Renal cortex interstitium (tissue), 15 donors: ENCODE results near the gene RCCD1. TPM values are rescaled to one million over a fixed set of nuclear protein-coding genes. Genes with fewer than 3 reads are reported as not detected.
"Not testable (repeated sequence)": the region's sequence is repeated elsewhere in the genome, so short reads cannot be mapped to it uniquely, and the experiment has no call there.

ENCODE experiments used
- DNase-seq, 11 donors: peaks; one replicate each; pipeline ENCODE4 v3.0.0-alpha.2; 2013; ENCODE audit warnings: low read depth in 9 of 11, low spot score in 4 of 11; ENCODE audit errors: extremely low read depth in 1 of 11
- long read RNA-seq, 16 experiments: transcript quantifications; one replicate each; lab custom pipeline, GENCODE V29; 2026
- polyA plus RNA-seq, 3 donors: library from polyadenylated mRNA; unstranded; fragments of 120-200 nt; gene quantifications; one replicate each; pipeline ENCODE4 v1.2.1, GENCODE V29; 2013; ENCODE audit not compliant: insufficient read length in 3 of 3

Gene RCCD1
- 10 to 100 TPM; 13.8 to 18.9 (median 16.5) TPM for polyA plus RNA-seq
- long read RNA-seq, donor 1, partial matches to known transcripts: 0 of 2 reads
- long read RNA-seq, donor 1, other reads (novel, unspliced or antisense): 0 of 2 reads
- long read RNA-seq, donor 2, partial matches to known transcripts: 0 of 1 reads
- long read RNA-seq, donor 2, other reads (novel, unspliced or antisense): 0 of 1 reads
- long read RNA-seq, donor 3: 0 reads
- long read RNA-seq, donor 4: 0 reads
- long read RNA-seq, donor 5: 0 reads
- long read RNA-seq, donor 6, partial matches to known transcripts: 0 of 1 reads
- long read RNA-seq, donor 6, other reads (novel, unspliced or antisense): 0 of 1 reads
- long read RNA-seq, donor 7: 0 reads
- long read RNA-seq, donor 8: 0 reads
- long read RNA-seq, donor 9, partial matches to known transcripts: 7 of 10 reads
- long read RNA-seq, donor 9, other reads (novel, unspliced or antisense): 0 of 10 reads
- long read RNA-seq, donor 10, partial matches to known transcripts: 0 of 2 reads
- long read RNA-seq, donor 10, other reads (novel, unspliced or antisense): 0 of 2 reads
- long read RNA-seq, donor 11: 0 reads
- long read RNA-seq, donor 12, partial matches to known transcripts: 0 of 2 reads
- long read RNA-seq, donor 12, other reads (novel, unspliced or antisense): 0 of 2 reads
- long read RNA-seq, donor 13: 0 reads
- long read RNA-seq, donor 14: 0 reads
- long read RNA-seq, donor 15, partial matches to known transcripts: 0 of 1 reads
- long read RNA-seq, donor 15, other reads (novel, unspliced or antisense): 0 of 1 reads
- long read RNA-seq, donor 16, partial matches to known transcripts: 0 of 2 reads
- long read RNA-seq, donor 16, other reads (novel, unspliced or antisense): 0 of 2 reads

GRCh38 chr15:90954712-90955623, at the start of gene RCCD1:
Gene RCCD1, plus strand, starts transcription at chr15:90954884. Its CDS starts 1,851 bp downstream, at chr15:90956735.
- peak in 10 of 11 donors; percentile 68 to 94 (median 88) for DNase-seq

GRCh38 chr15:90905306-90906180, 49.1 kb upstream of the RCCD1 start:
- DNase-seq: no peak

- no peak for DNase-seq
Measured at GRCh38 chr15:90906181-90906849, 48.4 kb upstream of the RCCD1 start.

- no peak for DNase-seq
Measured at GRCh38 chr15:90907051-90907660, 47.5 kb upstream of the RCCD1 start.

GRCh38 chr15:90907838-90908507, 46.7 kb upstream of the RCCD1 start:
- no peak for DNase-seq

GRCh38 chr15:90909449-90909848, 45.2 kb upstream of the RCCD1 start:
- DNase-seq: not testable (repeated sequence)

GRCh38 chr15:90909976-90910375, 44.7 kb upstream of the RCCD1 start:
- no peak for DNase-seq

- no peak for DNase-seq
Measured at GRCh38 chr15:90910441-90911301, 44.0 kb upstream of the RCCD1 start.

- DNase-seq: no peak
Measured at GRCh38 chr15:90911302-90911623, 43.4 kb upstream of the RCCD1 start.

GRCh38 chr15:90911906-90912769, 42.5 kb upstream of the RCCD1 start:
- no peak for DNase-seq

GRCh38 chr15:90912770-90913075, 42.0 kb upstream of the RCCD1 start:
- no peak for DNase-seq

GRCh38 chr15:90913398-90913944, 41.2 kb upstream of the RCCD1 start:
- no peak for DNase-seq

GRCh38 chr15:90914305-90915080, 40.2 kb upstream of the RCCD1 start:
- no peak for DNase-seq

GRCh38 chr15:90915216-90915807, 39.4 kb upstream of the RCCD1 start:
- no peak for DNase-seq
